WTC11 (cell line): ENCODE results near the gene ANXA8. TPM values are rescaled to one million over a fixed set of nuclear protein-coding genes. Genes with fewer than 3 reads are reported as not detected.

ENCODE experiments used
- ATAC-seq: fragments of 200-7000 bp; cut with Tn5 transposase; 2 replicates; pipeline ENCODE4 v1.10.0; 2021; ENCODE audit warnings: mild to moderate bottlenecking, moderate library complexity
- CTCF ChIA-PET: fragments of 300-600 bp; sonication (Branson Sonifier 250); formaldehyde crosslinking; loops from one replicate; lab custom pipeline; 2021; ENCODE audit warnings: antibody characterized with exemption; lab: Charles Lee
- POLR2A ChIA-PET: fragments of 350-600 bp; sonication (Branson Sonifier 250); formaldehyde crosslinking; loops from one replicate; lab custom pipeline; 2021; ENCODE audit warnings: antibody characterized with exemption; lab: Charles Lee
- DNase-seq: peaks from one replicate; pipeline ENCODE4 v3.0.0; 2021; ENCODE audit warnings: low spot score
- H3K27ac Mint-ChIP-seq: 2 replicates; pipeline ENCODE4 v1.8.0; 2021; ENCODE audit warnings: mixed read lengths
- H3K27me3 Mint-ChIP-seq: 2 replicates; pipeline ENCODE4 v1.8.0; 2021; ENCODE audit warnings: low read depth, mild to moderate bottlenecking, moderate library complexity, mixed read lengths
- H3K36me3 Mint-ChIP-seq: 2 replicates; pipeline ENCODE4 v1.8.0; 2021; ENCODE audit warnings: mixed read lengths
- H3K4me1 Mint-ChIP-seq: 2 replicates; pipeline ENCODE4 v1.8.0; 2022; ENCODE audit warnings: mixed read lengths
- H3K4me3 Mint-ChIP-seq: 2 replicates; pipeline ENCODE4 v1.8.0; 2021; ENCODE audit warnings: mild to moderate bottlenecking, moderate library complexity, mixed read lengths
- H3K9me3 Mint-ChIP-seq: 2 replicates; pipeline ENCODE4 v1.8.0; 2021; ENCODE audit warnings: mixed read lengths
- AR ChIP-seq: fragments of 250-450 bp; sonication (Bioruptor Pico); IDR thresholded peaks from 2 replicates; pipeline ENCODE4 v1.9.0; 2021; ENCODE audit warnings: mild to moderate bottlenecking
- ATF1 ChIP-seq: sonication (generic); formaldehyde crosslinking; IDR thresholded peaks from 2 replicates; pipeline ENCODE4 v1.8.1; 2023; ENCODE audit warnings: mild to moderate bottlenecking, moderate library complexity, missing genetic modification reagents
- ELF4 ChIP-seq: sonication (generic); formaldehyde crosslinking; IDR thresholded peaks from 2 replicates; pipeline ENCODE4 v1.8.1; 2022; ENCODE audit warnings: low read depth, mild to moderate bottlenecking, moderate library complexity, missing genetic modification reagents
- EMX1 ChIP-seq: fragments of 250-450 bp; sonication (Bioruptor Pico); IDR thresholded peaks from 2 replicates; pipeline ENCODE4 v1.8.0; 2021; ENCODE audit warnings: mild to moderate bottlenecking
- FOXP1 ChIP-seq: sonication (generic); formaldehyde crosslinking; IDR thresholded peaks from 2 replicates; pipeline ENCODE4 v1.8.0; 2022; ENCODE audit warnings: missing genetic modification reagents, mild to moderate bottlenecking, moderate library complexity, borderline replicate concordance
- GABPB1 ChIP-seq: sonication (generic); formaldehyde crosslinking; IDR thresholded peaks from 2 replicates; pipeline ENCODE4 v1.8.1; 2023; ENCODE audit warnings: mild to moderate bottlenecking, missing genetic modification reagents
- HMGXB4 ChIP-seq: sonication (generic); formaldehyde crosslinking; IDR thresholded peaks from 2 replicates; pipeline ENCODE4 v1.8.1; 2023; ENCODE audit warnings: mild to moderate bottlenecking, moderate library complexity, missing genetic modification reagents
- NFE2L1 ChIP-seq: sonication (generic); formaldehyde crosslinking; IDR thresholded peaks from 2 replicates; pipeline ENCODE4 v1.8.1; 2023; ENCODE audit warnings: missing genetic modification reagents
- OVOL2 ChIP-seq: fragments of 250-450 bp; sonication (Bioruptor Pico); IDR thresholded peaks from 2 replicates; pipeline ENCODE4 v1.9.0; 2021; ENCODE audit warnings: mild to moderate bottlenecking, borderline replicate concordance
- PREB ChIP-seq: sonication (generic); formaldehyde crosslinking; IDR thresholded peaks from 2 replicates; pipeline ENCODE4 v1.8.1; 2022; ENCODE audit warnings: mild to moderate bottlenecking, missing genetic modification reagents, moderate library complexity, borderline replicate concordance
- SMAD4 ChIP-seq: sonication (generic); formaldehyde crosslinking; IDR thresholded peaks from 2 replicates; pipeline ENCODE4 v1.8.0; 2022; ENCODE audit warnings: mild to moderate bottlenecking, missing genetic modification reagents
- SOX15 ChIP-seq: fragments of 250-450 bp; sonication (Bioruptor Pico); IDR thresholded peaks from 2 replicates; pipeline ENCODE4 v1.9.0; 2021; ENCODE audit warnings: mild to moderate bottlenecking
- USF1 ChIP-seq: sonication (generic); formaldehyde crosslinking; IDR thresholded peaks from 2 replicates; pipeline ENCODE4 v1.8.0; 2022; ENCODE audit warnings: mild to moderate bottlenecking, missing genetic modification reagents
- ZBTB21 ChIP-seq: sonication (generic); formaldehyde crosslinking; IDR thresholded peaks from 2 replicates; pipeline ENCODE4 v1.8.1; 2023; ENCODE audit warnings: mild to moderate bottlenecking, missing genetic modification reagents, borderline replicate concordance
- ZNF219 ChIP-seq: sonication (generic); formaldehyde crosslinking; IDR thresholded peaks from 2 replicates; pipeline ENCODE4 v1.8.0; 2023; ENCODE audit warnings: missing genetic modification reagents, mild to moderate bottlenecking, borderline replicate concordance
- ZNF396 ChIP-seq: fragments of 250-450 bp; sonication (Bioruptor Pico); IDR thresholded peaks from 2 replicates; pipeline ENCODE4 v1.8.0; 2021; ENCODE audit warnings: mild to moderate bottlenecking, moderate library complexity, borderline replicate concordance
- total RNA-seq: library from RNA; stranded (reverse); gene quantifications from 3 replicates; pipeline ENCODE4 v1.2.3, GENCODE V29; 2021
- TF ChIP-seq, protein P1 (sequence below): sonication (generic); formaldehyde crosslinking; conservative IDR thresholded peaks from 2 replicates; pipeline ENCODE4 v1.8.1; 2023; ENCODE audit warnings: mild to moderate bottlenecking, low read depth, missing genetic modification reagents, moderate library complexity
- TF ChIP-seq, protein P2 (sequence below): sonication (generic); formaldehyde crosslinking; IDR thresholded peaks from 2 replicates; pipeline ENCODE4 v1.8.0; 2023; ENCODE audit warnings: missing genetic modification reagents, mild to moderate bottlenecking, borderline replicate concordance
- TF ChIP-seq, protein P3 (sequence below): sonication (generic); formaldehyde crosslinking; IDR thresholded peaks from 2 replicates; pipeline ENCODE4 v1.8.1; 2022; ENCODE audit warnings: missing genetic modification reagents, borderline replicate concordance

ANXA8 gene
- total RNA-seq, 1 experiment from 2014 or later, result 0.20 TPM

GRCh38 chr10:47447209-47447608, 36.7 kb downstream of the ANXA8 start:
- Mint-ChIP-seq H3K27me3 (no peaks in the 10 kb centered on the region), H3K4me1 (no peaks in the 10 kb centered on the region), H3K27ac (no peak overlapping the region), H3K36me3 (peaks cover 9% of the 10 kb centered on the region), H3K4me3 (no peak overlapping the region), H3K9me3 (peaks cover 21% of the 10 kb centered on the region)
- ChIA-PET POLR2A (no interaction called here), CTCF (no interaction called here)
- DNase-seq, result no peak
- ATAC-seq, result no peak
- no peak for TF ChIP-seq SMAD4 (CRISPR knock-in tag)
- no peak for TF ChIP-seq USF1 (CRISPR knock-in tag)
- no peak for TF ChIP-seq HMGXB4 (CRISPR knock-in tag)
- no peak for TF ChIP-seq ELF4 (CRISPR knock-in tag)
- no peak for TF ChIP-seq SOX15 (CRISPR knock-in tag)
- TF ChIP-seq AR (CRISPR knock-in tag), result no peak
- TF ChIP-seq OVOL2 (CRISPR knock-in tag), result no peak
- no peak for TF ChIP-seq ATF1 (CRISPR knock-in tag)
- TF ChIP-seq, protein P1, sequence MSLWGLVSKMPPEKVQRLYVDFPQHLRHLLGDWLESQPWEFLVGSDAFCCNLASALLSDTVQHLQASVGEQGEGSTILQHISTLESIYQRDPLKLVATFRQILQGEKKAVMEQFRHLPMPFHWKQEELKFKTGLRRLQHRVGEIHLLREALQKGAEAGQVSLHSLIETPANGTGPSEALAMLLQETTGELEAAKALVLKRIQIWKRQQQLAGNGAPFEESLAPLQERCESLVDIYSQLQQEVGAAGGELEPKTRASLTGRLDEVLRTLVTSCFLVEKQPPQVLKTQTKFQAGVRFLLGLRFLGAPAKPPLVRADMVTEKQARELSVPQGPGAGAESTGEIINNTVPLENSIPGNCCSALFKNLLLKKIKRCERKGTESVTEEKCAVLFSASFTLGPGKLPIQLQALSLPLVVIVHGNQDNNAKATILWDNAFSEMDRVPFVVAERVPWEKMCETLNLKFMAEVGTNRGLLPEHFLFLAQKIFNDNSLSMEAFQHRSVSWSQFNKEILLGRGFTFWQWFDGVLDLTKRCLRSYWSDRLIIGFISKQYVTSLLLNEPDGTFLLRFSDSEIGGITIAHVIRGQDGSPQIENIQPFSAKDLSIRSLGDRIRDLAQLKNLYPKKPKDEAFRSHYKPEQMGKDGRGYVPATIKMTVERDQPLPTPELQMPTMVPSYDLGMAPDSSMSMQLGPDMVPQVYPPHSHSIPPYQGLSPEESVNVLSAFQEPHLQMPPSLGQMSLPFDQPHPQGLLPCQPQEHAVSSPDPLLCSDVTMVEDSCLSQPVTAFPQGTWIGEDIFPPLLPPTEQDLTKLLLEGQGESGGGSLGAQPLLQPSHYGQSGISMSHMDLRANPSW, result no peak
- TF ChIP-seq, protein P2, sequence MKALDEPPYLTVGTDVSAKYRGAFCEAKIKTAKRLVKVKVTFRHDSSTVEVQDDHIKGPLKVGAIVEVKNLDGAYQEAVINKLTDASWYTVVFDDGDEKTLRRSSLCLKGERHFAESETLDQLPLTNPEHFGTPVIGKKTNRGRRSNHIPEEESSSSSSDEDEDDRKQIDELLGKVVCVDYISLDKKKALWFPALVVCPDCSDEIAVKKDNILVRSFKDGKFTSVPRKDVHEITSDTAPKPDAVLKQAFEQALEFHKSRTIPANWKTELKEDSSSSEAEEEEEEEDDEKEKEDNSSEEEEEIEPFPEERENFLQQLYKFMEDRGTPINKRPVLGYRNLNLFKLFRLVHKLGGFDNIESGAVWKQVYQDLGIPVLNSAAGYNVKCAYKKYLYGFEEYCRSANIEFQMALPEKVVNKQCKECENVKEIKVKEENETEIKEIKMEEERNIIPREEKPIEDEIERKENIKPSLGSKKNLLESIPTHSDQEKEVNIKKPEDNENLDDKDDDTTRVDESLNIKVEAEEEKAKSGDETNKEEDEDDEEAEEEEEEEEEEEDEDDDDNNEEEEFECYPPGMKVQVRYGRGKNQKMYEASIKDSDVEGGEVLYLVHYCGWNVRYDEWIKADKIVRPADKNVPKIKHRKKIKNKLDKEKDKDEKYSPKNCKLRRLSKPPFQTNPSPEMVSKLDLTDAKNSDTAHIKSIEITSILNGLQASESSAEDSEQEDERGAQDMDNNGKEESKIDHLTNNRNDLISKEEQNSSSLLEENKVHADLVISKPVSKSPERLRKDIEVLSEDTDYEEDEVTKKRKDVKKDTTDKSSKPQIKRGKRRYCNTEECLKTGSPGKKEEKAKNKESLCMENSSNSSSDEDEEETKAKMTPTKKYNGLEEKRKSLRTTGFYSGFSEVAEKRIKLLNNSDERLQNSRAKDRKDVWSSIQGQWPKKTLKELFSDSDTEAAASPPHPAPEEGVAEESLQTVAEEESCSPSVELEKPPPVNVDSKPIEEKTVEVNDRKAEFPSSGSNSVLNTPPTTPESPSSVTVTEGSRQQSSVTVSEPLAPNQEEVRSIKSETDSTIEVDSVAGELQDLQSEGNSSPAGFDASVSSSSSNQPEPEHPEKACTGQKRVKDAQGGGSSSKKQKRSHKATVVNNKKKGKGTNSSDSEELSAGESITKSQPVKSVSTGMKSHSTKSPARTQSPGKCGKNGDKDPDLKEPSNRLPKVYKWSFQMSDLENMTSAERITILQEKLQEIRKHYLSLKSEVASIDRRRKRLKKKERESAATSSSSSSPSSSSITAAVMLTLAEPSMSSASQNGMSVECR (CRISPR knock-in tag), result no peak
- no peak for TF ChIP-seq EMX1
- no peak for TF ChIP-seq NFE2L1
- no peak for TF ChIP-seq FOXP1
- TF ChIP-seq, protein P3, sequence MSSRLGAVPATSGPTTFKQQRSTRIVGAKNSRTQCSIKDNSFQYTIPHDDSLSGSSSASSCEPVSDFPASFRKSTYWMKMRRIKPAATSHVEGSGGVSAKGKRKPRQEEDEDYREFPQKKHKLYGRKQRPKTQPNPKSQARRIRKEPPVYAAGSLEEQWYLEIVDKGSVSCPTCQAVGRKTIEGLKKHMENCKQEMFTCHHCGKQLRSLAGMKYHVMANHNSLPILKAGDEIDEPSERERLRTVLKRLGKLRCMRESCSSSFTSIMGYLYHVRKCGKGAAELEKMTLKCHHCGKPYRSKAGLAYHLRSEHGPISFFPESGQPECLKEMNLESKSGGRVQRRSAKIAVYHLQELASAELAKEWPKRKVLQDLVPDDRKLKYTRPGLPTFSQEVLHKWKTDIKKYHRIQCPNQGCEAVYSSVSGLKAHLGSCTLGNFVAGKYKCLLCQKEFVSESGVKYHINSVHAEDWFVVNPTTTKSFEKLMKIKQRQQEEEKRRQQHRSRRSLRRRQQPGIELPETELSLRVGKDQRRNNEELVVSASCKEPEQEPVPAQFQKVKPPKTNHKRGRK (CRISPR knock-in tag), result no peak
- no peak for TF ChIP-seq GABPB1 (CRISPR knock-in tag)
- TF ChIP-seq PREB (CRISPR knock-in tag), result no peak
- no peak for TF ChIP-seq ZNF396 (CRISPR knock-in tag)
- no peak for TF ChIP-seq ZNF219 (CRISPR knock-in tag)
- no peak for TF ChIP-seq ZBTB21 (CRISPR knock-in tag)
- TF ChIP-seq, all 79 proteins: peak for 0
